ENCODE measurements around the gene CTNNBL1.

The CTNNBL1 gene

DNA sequence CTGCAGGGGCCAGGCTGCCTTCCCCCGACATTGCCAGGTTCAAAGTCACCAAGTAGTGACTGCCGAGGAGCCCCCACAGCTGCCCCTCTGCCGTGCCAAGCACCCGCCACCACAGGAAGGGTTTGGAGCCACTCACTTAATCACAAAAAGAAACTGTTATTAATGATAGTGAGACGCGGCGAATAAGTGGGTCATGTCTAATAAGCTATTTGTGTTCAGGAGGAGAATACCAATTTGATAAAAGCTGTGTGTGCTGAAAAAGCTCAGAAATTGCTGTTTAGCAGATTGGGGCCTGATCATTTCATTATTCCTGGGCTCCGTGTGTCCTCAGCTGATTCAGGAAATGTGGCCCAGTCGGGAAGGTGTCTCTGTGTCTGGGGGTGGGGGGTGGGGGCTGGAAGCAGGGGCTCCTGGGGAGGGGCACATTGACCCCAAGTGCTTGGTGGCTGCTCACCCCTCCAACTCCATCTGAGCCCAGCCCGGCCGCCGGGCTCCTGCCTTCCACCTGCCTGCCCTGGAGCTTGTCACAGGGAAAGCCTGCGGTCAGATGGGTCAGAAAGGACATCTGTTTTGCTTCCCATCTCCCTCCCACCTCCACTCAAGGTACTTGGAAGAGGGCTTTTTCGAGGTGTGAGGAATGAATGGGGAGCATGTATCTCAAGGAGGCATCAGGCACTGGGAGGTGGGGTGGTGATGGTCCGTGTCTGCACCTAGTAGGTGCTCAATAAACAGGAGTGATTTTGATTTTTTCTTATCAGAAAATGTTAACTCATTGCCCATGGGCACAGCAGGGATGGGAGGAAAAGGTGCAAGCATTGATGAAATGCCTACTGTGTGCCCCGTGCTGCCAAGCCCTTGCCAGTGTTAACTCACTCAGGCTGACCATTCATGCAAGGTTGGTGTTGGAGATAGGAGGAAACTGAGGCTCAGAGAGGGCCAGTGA is 212.1 kb downstream of the CTNNBL1 start:
- DNase-seq (ENCODE audit: extremely low read depth, insufficient read length) = no peak
- no peaks in the 10 kb centered on the region for H3K36me3 ChIP-seq (ENCODE audit: control insufficient read depth, insufficient read depth, low read length)
- no peaks in the 10 kb centered on the region for H3K27me3 ChIP-seq (replicated peaks; ENCODE audit: control insufficient read depth, insufficient read depth, low read length)
- no peak overlapping the region for H3K4me3 ChIP-seq (replicated peaks; ENCODE audit: low read depth, low read length)
- TF ChIP-seq, protein P1, sequence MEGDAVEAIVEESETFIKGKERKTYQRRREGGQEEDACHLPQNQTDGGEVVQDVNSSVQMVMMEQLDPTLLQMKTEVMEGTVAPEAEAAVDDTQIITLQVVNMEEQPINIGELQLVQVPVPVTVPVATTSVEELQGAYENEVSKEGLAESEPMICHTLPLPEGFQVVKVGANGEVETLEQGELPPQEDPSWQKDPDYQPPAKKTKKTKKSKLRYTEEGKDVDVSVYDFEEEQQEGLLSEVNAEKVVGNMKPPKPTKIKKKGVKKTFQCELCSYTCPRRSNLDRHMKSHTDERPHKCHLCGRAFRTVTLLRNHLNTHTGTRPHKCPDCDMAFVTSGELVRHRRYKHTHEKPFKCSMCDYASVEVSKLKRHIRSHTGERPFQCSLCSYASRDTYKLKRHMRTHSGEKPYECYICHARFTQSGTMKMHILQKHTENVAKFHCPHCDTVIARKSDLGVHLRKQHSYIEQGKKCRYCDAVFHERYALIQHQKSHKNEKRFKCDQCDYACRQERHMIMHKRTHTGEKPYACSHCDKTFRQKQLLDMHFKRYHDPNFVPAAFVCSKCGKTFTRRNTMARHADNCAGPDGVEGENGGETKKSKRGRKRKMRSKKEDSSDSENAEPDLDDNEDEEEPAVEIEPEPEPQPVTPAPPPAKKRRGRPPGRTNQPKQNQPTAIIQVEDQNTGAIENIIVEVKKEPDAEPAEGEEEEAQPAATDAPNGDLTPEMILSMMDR (IDR thresholded peaks at IDR 0.05; ENCODE audit: insufficient read depth, low read length, poor library complexity, severe bottlenecking) = no peak

DNA sequence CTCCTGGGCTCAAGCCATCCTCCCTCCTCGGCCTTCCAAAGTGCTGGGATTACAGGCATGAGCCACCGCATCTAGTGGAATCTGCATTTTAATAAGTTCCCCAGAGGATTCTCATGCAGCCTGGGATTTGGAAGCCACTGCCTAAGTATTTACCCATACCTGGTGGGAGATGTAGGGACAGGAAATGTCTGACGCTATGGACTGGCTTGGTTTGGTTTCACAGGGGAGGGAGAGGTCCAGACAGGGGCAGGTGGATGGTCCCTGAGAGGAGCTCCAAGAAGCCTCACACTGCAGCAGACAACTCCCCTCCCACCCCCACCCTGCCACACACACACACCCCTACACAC is 213.5 kb downstream of the CTNNBL1 start:
- TF ChIP-seq, protein P1 (IDR thresholded peaks at IDR 0.05; ENCODE audit: insufficient read depth, low read length, poor library complexity, severe bottlenecking) = no peak
- no peaks in the 10 kb centered on the region for H3K36me3 ChIP-seq (ENCODE audit: control insufficient read depth, insufficient read depth, low read length)
- no peaks in the 10 kb centered on the region for H3K27me3 ChIP-seq (replicated peaks; ENCODE audit: control insufficient read depth, insufficient read depth, low read length)
- no peak for DNase-seq (ENCODE audit: extremely low read depth, insufficient read length)
- H3K4me3 ChIP-seq (replicated peaks; ENCODE audit: low read depth, low read length) = no peak overlapping the region

- no peaks in the 10 kb centered on the region for H3K36me3 ChIP-seq (ENCODE audit: control insufficient read depth, insufficient read depth, low read length)
- DNase-seq (ENCODE audit: extremely low read depth, insufficient read length) = no peak
- H3K27me3 ChIP-seq (replicated peaks; ENCODE audit: control insufficient read depth, insufficient read depth, low read length) = no peaks in the 10 kb centered on the region
- TF ChIP-seq, protein P1 (IDR thresholded peaks at IDR 0.05; ENCODE audit: insufficient read depth, low read length, poor library complexity, severe bottlenecking) = no peak
- no peak overlapping the region for H3K4me3 ChIP-seq (replicated peaks; ENCODE audit: low read depth, low read length)
Measured at GRCh38 chr20:37907677-37908401, 214.0 kb downstream of the CTNNBL1 start.

DNA sequence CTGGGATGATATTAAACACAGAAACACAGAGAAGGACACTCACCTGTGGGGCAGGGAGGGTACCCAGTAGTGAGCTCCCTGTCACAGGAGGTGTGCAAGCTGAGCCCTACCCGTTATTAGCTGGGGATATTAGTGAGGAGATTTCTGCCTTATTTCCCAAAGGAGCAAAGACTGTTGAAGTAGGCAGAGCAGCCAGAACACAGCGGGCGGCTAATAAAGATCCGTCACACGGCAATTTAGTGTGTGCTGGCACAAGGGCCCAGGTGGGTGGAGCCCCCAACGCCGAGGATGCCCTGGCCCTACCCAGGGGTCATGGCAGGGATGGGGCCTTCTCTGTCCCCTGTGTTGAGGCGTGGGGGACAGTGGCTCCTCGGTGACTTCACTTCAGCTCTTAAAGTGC is 217.4 kb downstream of the CTNNBL1 start:
- no peaks in the 10 kb centered on the region for H3K27me3 ChIP-seq (replicated peaks; ENCODE audit: control insufficient read depth, insufficient read depth, low read length)
- no peak overlapping the region for H3K4me3 ChIP-seq (replicated peaks; ENCODE audit: low read depth, low read length)
- DNase-seq (ENCODE audit: extremely low read depth, insufficient read length) = no peak
- no peaks in the 10 kb centered on the region for H3K36me3 ChIP-seq (ENCODE audit: control insufficient read depth, insufficient read depth, low read length)
- TF ChIP-seq, protein P1 (IDR thresholded peaks at IDR 0.05; ENCODE audit: insufficient read depth, low read length, poor library complexity, severe bottlenecking) = no peak

DNA sequence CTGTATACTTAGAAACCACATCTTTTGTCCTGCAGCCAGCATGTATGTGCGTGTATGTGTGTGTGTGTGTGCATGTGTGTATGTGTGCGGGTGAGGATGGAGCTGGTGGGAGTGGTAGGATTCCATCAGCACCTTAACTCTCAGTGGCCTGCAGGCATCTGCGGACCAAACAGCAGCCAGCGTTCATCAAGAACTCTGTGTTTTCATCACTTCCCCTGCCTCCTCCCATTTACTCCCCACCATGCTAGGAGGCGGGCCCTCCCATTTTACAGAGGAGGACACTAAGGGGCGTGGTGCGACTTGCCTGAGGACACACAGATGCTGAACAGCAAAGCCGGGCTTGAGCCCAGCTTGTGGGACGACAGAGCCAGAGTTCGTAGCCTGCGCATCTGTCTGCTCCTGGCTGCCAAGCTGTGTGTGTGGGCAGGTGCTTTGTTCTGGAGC is 218.0 kb downstream of the CTNNBL1 start:
- Histone ChIP-seq H3K36me3 (ENCODE audit: control insufficient read depth, insufficient read depth, low read length) (no peaks in the 10 kb centered on the region), H3K27me3 (replicated peaks; ENCODE audit: control insufficient read depth, insufficient read depth, low read length) (no peaks in the 10 kb centered on the region), H3K4me3 (replicated peaks; ENCODE audit: low read depth, low read length) (no peak overlapping the region)
- TF ChIP-seq, protein P1 (IDR thresholded peaks at IDR 0.05; ENCODE audit: insufficient read depth, low read length, poor library complexity, severe bottlenecking) = no peak
- DNase-seq (ENCODE audit: extremely low read depth, insufficient read length) = peak; percentile 44

Data from GM06990 (cell line).